Urothelium cell line (cell line): Measurements from ENCODE around the gene RCE1.

ENCODE experiments used
- DNase-seq: peaks from one replicate; pipeline ENCODE4 v3.0.0; 2011; ENCODE audit warnings: low spot score, mixed read lengths
- FAIRE-seq: peaks from 2 replicates; lab custom pipeline; 2011; peaks lifted over from hg19 to GRCh38; lab: Jason Lieb, UNC

Gene RCE1

DNA sequence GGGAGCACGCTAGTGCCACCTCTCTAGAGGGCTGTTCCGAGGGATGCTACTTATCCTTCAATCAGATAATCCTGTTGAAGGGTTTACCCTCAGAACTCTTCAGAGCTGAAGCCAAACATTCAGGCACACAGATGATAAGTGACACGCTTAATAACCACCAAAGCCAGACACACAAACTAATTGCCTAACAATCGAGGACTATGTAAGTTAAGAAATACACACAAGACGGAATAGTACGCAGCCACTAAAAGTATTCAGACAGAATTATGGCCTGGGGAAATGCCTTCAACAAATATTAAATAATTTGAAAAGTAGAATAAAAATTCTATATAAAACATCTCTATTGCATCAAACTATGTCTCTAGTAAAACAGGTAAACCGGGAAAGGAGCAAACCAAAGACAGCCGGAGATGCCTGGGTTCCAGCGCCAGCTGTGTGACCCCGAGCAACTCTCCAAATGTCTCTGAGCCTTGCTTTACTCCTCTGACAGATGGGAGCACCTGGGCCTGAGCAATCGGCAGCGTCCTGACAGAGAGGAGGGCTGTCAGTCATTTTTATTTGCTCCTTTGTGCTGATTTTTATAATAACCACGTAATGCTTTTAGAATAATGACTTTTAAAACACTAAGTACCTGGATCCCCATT lies 25.0 kb downstream of the RCE1 start:
- FAIRE-seq, result no peak
- no peak for DNase-seq

DNA sequence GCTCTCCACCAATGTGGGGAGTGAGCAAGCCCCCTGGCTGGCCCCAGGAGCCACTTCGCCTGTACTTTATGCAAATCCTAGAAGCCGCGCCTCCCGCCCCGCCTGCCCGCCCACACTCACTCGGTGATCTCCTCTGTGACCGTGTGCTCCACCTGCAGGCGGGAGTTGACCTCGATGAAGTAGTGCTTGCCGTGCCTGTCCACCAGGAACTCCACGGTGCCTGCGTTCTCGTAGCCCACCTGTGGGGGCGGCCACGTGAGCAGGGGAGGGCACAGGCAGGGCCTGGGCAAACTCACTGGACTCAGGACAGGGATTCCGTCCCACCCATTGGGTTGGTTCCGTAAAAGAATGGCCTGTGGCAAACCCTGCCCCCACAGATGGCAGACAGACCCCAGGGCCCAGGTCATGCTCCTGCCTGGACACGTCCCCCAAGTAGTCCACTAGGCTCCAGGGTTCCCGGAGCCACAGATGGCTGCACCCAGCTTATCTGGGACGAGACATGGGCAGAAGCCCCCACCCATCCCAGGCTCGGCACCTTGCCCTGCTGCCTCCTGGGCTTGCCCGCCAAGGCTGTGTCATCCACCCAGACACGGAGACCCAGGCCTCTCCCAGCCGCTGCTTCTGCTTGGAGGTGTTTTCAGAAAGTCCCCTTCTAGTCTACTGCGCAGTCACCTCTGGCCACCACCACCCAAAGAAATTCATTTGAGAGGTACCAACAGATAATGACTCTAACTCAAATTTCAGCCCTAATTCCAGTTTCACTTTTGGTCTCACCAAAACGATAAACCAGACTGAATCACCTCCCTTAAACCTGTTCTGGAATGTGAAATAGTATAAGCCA lies 25.7 kb downstream of the RCE1 start:
- FAIRE-seq, result peak; percentile 73
- peak; percentile 89 for DNase-seq

DNA sequence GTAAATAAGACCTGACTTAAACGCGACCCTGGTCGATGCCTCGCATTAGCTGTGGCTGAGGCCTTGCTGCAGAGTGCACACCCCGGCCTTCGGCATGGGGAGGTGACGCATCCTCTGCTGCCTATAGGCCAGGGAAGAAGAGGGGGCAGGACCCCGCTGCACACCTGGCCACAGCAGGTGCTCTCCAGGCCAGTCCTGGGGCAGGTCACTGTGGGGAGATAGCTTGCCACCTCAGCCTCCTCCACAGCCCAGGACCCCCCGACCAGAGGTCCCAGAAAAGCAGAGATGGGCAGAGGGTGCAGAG lies 26.3 kb downstream of the RCE1 start:
- no peak for FAIRE-seq
- no peak for DNase-seq

DNA sequence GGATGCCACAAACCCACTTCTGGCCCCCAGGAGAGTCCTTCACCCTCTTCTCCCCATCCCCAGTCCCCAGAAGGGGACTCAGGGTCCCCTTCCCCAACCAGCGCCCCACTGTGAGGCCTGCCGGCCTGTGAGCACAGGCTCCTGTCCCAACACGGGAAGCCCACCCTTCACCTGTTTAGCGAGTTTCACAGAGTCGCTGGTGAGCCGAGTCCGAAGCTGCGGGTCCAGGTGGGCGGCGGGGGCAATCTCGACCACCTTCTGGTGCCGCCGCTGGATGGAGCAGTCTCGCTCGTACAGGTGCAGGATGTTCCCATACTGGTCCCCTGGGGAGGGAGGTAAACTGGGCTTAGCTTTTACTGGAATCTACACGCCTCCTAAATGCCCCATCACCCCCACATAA lies 26.9 kb downstream of the RCE1 start:
- DNase-seq, result no peak
- FAIRE-seq, result no peak

DNA sequence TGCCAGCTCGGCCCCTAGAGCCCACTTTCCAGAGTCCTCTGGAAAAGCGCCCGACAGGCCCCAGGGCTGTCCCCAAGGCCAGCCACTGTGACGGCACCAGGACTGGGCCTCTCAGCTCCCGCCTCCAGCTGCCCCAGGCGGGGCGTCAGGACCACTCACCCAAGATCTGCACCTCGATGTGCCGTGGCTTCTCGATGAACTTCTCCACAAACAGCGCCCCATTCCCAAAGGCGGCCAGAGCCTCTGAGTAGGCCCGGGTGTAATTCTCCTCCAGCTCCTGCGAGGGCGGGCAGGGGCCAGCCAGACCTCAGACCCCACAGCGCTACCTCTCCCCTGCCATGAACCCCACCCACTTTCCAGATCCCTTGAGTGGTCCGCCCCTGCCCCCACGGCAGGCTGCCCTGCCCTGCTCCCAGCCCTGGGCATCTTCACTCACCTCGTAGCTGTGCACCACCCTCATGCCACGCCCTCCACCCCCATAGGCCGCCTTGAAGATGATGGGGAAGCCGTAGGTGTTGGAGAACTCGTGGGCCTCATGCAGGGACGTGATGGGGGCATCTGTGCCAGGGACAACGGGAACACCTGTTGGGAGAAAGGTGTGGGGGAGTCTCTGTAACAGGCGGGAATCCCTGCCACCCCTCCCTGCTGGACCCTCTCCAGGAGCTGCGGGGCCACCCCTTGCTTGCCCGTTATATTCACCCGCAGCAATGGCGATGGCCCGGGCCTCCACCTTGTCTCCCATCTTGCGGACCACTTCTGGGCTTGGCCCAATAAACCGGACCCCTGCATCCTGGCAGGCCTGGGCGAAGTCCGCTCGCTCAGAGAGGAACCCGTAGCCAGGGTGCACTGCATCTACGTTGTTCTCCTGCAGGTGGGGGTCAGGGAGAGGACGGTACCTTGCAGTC lies 27.6 kb downstream of the RCE1 start:
- no peak for FAIRE-seq

DNA sequence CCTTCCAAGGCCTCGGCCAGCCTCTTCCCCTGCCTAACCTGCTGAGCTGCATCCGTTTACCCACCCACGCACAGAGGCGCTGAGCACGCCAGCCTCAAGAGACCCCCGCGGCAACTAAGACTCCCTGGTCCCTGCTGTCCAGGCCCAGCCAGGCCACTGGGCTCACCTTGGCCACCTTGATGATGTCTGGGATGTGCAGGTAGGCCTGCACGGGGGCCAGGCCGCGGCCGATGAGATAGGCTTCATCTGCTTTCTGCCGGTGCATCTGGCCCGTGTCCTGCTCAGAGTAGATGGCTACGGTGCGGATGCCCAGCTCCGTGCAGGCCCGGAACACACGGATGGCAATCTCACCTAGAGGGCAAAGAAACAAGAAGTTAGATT lies 28.3 kb downstream of the RCE1 start:
- no peak for FAIRE-seq
- DNase-seq, result no peak

More for the DNA sequence above, 27.6 kb downstream of the RCE1 start:
- DNase-seq, result no peak

DNA sequence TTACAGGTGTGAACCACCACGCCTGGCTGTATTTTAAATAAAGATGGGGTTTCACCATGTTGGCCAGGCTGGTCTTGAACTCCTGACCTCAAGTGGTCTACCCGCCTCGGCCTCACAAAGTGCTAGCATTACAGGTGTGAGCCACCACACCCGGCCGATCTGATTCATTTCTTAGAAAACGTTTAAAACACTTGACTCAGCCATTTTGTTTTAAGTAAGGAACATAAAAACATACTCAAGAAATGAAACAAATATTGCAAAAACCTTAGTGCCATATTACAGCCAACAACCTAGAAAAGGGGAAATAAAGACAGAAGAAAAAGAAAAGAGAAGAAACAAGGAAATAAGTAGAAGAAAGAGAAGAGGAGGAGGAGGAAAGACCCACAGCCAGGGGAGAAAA lies 31.0 kb downstream of the RCE1 start:
- FAIRE-seq (no peak), DNase-seq (no peak)

DNA sequence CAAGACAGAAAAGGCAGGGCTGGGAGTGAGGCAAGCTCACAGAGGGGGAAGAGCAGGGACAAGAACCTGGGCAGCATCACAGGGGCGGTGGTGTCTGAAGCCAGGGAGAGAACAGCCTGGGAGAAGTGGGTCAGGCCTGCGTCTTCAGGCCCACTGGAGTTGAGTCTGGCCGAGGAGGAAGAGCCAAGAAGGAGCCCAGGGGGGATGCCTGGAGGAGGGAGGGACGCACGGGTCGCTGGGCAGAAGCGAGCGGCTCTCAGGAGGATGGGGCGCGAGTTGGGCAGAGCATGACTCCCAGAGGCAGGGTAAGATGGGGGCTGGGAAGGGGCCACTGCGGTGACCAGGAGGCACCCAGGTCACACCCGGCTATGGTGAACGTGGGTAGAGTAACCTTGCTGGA lies 32.1 kb downstream of the RCE1 start:
- no peak for FAIRE-seq
- DNase-seq, result no peak

DNA sequence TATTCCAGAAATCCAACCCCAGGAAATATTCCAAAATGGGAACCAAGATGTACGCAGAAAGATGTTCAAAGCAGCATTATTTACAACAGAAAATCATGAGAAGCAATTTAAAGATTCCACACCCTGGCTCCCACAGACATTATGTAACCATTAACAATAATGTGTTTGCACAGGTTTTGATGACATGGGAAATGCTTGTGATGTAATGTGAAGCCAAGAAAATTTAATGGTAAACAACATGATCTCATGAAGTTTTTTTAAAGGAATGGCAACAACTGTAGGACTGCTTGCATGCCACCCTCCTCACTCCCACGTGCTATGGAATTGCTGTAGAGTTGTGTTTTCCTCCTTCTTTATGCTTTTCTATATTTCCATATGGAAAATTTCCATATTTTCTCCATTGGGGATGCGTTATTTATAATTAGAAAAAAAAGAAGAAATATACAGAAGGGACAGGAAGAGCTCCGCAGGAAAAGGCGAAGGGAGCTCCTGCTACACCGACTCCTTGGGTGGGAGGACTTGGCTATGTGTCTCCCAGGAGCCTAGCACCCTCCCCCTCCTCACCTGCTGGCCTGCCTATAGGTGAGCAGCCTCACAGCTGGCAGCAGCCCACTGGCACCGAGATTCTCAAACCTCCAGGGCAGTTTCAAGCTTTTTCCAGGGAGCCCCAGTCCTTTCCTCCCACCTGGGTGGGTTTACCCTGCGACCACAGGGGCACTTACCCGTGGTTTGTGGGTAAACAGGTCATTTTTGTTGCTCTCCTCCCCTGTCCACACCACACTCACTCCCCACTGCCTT lies 34.5 kb downstream of the RCE1 start:
- FAIRE-seq, result no peak
- no peak for DNase-seq

DNA sequence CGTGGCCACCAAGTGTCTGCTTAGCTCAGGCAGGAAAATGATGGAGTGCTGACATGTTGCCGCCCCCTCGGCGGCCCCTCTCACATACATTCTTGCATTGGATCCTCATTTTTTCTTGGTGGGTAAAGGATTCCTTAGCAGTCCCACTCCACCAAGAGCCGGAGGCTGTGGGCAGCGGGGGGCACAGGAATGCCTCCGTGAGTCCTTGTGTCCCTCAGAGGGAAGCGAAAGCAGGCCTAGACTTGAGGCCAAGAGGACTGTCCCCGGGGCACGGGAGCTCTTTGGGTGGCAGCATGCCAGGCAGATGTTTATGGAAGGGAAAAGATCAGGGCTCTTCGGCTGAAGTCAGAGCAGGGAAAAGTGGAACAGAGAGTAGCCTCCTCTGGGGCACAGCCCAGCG lies 35.2 kb downstream of the RCE1 start:
- FAIRE-seq (no peak), DNase-seq (no peak)

DNA sequence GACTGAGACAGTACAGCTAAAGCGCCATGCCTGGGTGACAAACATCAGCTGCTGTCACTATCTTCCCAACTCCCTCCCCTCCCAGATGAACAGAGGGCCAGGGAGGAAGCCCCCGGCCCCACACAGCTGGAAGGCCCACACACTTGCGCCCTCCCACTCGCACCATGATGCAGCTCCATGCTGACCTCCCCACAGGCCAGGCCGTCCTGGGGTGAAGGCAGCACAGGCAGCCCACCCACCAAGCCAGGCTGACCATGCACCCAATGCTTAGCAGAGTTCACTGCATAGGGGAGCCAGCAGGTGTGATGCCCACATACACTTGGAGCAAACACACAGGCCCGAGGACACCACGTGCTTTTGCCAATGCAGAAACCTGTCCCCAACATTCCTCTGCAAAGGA lies 35.8 kb downstream of the RCE1 start:
- no peak for DNase-seq
- FAIRE-seq, result no peak

DNA sequence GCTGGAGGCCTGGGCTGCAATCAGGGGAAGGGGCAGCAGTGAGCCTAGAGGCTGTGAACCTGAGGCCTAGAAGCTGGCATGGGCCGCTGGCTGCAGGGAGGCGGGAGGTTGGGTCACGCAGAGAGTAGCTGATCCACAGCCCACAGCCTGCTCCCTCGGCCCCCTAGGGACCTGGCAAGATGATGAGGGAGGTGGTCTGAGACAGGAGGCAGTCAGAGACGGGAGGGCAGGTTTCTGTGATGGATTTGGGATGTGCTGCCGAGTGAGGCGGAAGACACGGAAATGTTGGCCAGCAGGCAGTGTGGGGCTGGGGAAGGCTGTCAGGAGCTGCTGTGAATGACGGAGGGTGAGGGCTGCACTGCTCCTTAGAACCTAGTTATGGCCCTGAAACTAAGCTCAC lies 36.3 kb downstream of the RCE1 start:
- FAIRE-seq, result no peak

DNA sequence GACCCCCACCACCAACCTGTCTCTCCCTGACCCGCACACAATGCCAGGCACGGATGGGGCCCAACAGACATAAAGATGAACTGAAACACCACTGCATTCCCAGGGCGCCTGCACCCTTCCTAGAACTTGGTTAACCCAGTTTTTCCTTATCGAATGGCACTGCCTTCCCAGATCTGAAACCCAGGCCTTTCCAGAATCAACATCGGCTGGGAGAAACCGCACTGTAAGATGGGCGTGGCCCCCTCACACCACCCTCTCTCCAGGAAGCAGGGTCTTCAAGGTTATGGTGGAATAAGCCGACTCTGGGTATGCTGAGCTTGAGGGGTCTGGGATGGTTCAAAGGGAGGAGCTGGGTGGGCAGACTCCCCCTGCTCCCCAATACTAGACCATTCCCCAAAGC lies 36.8 kb downstream of the RCE1 start:
- DNase-seq (no peak), FAIRE-seq (no peak)

More for the DNA sequence above, 36.3 kb downstream of the RCE1 start:
- DNase-seq, result no peak

DNA sequence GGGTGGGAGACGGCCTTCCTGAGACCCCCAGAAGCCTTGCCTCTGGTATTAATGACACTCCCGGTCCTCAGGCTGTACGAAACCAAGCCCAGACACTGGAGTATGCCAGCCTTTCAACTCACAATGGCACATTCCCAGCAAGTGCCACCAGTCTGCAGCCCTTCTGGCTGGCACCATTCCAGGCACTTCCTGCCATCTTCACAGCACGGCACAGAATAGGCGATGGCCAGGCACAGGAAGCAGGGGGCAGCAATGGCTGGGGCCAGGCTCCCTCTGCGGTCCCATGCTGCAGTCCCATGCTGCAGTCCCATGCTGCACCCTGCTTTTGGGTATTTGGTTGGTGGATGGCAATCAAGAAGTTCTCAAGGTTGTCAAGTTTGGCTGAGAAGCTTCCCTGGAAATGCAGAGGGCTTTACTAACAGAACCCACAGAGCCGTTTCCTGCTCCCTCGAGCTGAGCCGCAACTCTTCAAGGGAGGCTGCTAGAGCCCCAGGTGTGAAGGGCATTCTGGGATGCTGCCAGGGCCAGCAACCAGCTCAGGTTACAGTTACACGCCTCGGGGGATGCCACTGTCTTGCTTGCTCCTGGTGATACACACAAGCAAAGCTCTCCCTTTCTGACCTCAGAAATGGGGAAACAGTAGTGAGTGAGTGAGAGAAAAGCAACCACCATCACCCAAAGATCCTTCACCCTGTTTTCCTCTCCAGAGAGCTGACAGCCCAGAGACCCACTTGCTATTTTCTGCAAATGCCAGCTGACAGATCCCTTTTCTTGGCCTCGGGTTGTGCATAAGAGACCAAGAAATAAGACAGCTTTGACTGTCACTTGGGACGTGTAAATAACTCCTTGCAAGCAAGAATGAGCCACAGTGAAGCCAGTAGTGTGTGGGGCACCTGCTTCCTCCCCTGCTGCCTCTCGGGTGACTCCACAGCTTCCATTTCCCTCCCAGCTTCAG lies 37.5 kb downstream of the RCE1 start:
- FAIRE-seq (peak; percentile 23), DNase-seq (peak; percentile 61)

DNA sequence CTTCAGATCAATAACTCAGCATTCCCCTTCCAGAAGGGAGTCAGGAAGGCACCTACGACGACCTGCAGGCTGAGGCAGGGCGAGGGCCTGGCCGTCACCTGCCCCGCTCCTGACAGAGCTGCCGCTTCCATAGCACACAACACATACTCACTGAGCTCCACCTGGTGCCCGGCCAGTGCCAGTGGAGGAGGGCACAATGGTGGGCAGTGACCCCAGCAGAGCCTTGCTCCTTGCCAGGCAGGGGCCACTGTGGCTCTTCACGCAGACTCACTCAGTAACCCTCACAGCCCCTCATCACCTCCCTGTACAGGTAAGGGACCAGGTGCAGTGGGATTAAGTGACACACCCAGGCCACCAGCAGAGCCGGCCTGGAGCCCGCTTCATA lies 38.2 kb downstream of the RCE1 start:
- FAIRE-seq, result no peak

DNA sequence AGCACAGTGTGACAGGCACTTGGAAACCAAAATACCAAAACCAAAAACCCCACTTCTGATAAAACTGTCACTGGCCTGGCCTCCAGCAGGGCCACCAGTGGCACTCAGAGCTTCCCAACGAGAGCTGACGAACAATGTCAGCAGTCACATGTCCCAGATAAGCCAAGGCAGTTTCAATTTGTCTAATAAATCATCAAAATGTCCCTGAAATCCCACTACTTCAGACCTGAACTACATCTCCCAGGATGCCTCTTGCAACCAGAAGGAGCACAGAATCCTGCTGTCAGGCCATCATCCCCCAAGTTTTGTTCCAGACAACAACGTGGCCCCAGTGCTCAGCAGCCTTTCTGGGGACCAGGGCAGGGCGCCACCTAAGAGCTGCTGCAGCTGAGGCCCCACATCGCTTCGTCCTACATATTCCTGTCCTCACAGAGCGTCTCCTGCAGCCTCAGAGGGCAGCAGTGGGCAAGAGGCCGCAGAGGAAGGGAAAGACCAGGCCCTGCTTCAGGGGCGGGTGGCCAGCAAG lies 38.7 kb downstream of the RCE1 start:
- DNase-seq, result no peak
- no peak for FAIRE-seq

More for the DNA sequence above, 38.2 kb downstream of the RCE1 start:
- no peak for DNase-seq

DNA sequence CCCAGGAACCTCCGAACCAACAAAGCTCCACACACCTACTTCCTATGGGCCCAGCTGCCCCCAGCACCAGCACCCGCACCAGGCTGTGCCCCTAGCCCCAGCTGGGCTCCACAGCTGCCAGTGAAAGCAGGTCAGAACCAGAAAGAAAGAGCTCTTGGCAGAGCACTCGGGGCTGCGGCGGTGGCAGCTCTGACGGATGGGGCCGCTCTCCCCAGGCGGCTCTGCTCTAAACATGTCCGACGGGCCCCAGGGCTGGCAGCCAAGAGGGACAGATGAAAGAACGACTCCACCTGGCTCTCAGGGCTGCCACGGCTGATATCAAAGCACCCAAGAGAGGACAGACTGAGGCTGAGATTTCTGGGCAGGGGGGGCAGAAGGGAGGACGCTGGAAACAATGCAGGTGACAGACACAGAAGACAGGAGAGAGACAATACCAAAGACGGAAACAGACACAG lies 39.3 kb downstream of the RCE1 start:
- FAIRE-seq, result no peak
- no peak for DNase-seq

DNA sequence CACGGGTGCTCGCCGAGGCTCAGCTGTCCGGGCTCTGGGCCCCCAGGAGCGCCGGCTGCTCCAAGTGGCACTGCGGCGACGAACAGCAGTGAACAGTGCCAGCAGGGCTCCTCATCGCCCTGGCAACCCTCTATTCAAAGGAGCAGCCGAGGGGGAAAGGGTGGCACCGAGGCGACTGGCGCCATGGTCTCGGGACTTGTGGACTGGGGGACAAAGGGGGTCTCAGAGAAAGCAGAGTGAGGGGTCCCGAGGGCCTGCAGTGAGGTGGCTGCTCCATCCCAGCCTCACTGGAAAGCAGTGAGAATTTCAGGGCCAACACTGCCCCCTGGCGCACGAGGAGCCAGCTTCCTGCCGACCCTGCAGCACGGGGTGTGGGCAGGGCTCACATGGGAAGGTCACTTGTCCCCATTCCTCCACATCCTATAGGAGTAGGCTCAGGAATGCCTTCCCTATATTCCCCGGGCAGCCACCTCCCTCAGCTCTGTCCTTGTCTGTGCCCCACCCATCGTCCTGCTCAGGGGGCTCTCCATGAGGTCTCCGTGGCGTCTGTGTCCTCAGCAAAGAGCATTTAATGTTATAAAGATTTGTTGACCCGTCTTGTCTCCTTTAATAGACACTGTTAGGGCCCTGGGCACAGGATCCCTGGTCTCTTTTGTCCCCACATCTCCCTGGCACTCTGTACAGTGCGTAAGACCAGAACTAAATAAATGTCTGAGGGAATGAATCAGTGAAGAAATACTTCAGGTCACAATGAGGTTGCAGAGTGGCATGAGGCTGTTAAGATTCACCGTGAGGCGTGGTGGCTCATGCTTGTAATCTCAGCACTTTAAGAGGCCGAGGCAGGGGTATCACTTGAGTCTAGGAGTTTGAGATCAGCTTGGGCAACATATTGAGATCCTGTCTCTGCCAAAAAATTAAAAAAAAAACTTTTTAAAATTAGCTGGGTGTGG lies 40.0 kb downstream of the RCE1 start:
- DNase-seq (peak; percentile 44), FAIRE-seq (no peak)
